Central memory CD4-positive, alpha-beta T cell (primary cell): ENCODE results near the gene WWOX.

Experiments
- DNase-seq: peaks from one replicate; pipeline ENCODE4 v3.0.0; 2022

The WWOX gene

DNA sequence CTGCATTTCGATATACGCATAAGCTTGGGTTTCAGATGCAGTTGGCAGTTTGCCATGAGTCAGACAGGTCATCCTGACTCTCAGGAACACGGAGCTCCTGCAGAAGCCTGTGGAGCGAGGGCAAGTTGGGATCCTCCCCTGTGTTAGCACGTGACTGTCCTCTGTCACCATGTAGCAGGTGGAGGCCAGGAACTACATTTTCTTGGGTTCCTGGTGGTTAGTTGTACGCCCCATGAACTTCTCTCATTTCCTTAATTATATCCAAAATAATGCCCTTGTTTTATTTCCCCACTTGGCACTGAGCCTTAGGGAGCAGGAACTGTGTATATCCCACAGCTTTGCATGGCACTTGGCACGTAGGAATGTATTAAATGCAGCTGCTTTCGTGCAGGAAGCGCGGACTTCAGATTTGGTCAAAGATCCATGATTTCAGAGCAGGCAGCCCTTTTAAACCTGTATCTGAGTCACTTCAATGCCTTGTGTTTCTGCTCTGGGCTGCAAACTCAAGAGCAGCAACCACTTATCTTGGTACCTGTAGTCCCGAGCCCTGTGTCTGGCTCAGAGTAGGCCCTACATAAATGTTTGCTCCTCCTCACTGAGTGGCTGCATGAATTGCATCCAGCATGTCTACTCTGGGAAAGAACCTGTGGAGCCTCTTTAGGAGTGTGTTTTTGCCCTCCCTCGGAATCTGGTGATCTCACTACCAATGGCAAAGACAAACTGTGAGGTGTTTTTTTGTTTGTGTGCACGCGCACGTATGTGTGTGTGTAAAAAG, 1072.7 kb downstream of the WWOX start:
- no peak for DNase-seq

- no peak for DNase-seq
Observed at GRCh38 chr16:79172976-79173500, 1073.6 kb downstream of the WWOX start.

GRCh38 chr16:79173919-79174318, 1074.5 kb downstream of the WWOX start:
- DNase-seq = no peak

DNA sequence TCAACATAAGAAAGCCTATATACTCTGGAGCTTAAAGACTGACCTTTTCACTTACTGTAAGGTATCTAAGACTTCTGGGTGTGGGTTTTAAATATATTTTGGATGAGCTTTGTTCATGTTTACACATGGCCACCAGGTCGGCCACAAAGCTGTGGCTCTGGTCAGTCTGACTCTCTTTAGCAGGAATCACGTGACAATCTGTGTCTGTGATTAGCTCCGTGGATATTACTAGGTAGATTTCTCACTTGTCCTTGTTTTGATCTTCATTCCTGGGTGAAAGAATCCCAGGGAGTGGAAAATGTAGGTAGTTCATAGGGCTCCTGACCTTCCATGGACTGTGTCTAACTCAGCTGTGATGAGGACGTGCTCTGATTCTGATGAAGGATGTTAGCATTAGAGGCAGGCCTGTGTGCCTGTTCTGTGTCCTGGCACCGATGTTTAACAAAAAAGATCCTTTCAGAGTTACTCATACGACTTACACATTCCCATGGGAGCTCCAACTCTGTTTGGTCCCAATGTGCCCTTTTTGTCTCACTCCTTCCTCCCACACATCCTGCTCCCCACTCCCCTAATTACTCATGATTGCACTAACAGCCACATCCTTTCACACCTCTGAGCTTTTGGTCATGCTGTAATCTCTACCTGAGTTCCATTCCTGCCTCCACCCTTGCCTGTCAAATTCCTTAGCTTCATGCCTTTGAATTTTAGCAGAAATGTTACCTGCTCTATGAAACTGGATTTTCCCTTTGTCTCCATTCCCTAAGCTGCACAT, 1076.0 kb downstream of the WWOX start:
- no peak for DNase-seq

- no peak for DNase-seq
Observed at GRCh38 chr16:79177018-79177417, 1077.6 kb downstream of the WWOX start.

GRCh38 chr16:79181419-79181818, 1082.0 kb downstream of the WWOX start:
- DNase-seq = no peak

GRCh38 chr16:79182616-79183015, 1083.2 kb downstream of the WWOX start:
- no peak for DNase-seq

GRCh38 chr16:79183571-79183970, 1084.1 kb downstream of the WWOX start:
- DNase-seq = no peak

GRCh38 chr16:79184464-79185030, 1085.1 kb downstream of the WWOX start:
- no peak for DNase-seq

- no peak for DNase-seq
Observed at GRCh38 chr16:79185711-79186110, 1086.3 kb downstream of the WWOX start.

GRCh38 chr16:79186196-79186595, 1086.7 kb downstream of the WWOX start:
- no peak for DNase-seq

DNA sequence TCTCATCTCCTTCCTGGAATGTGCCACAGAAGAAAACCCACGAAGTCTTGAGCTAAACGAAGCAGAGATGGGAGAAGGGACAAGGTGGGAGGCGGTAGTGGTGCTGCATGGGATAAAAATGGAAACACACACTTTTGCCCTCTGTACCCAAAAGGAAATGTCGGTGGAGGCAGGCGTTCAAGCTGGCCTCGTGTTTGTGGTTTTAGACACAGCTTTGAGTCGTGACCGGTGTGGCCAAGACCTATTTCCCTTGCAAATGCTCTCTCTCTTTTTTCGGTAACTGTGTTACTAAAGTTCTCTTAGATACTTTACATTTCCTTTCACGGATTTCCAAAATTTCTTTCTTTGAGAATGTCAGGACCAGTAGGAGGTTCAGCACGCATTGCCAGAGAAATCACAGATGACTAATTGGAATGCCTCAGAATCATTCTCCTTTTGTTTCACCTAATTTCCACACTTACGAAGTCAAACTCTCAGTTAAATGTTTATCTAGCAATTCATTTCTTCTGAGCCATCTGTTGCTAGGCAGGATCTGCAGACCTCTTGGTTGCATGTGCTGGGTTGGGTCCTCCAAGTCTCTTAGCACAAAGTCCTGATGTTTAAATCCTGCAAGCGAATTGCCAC, 1088.8 kb downstream of the WWOX start:
- DNase-seq = no peak

GRCh38 chr16:79188739-79189122, 1089.3 kb downstream of the WWOX start:
- no peak for DNase-seq

DNA sequence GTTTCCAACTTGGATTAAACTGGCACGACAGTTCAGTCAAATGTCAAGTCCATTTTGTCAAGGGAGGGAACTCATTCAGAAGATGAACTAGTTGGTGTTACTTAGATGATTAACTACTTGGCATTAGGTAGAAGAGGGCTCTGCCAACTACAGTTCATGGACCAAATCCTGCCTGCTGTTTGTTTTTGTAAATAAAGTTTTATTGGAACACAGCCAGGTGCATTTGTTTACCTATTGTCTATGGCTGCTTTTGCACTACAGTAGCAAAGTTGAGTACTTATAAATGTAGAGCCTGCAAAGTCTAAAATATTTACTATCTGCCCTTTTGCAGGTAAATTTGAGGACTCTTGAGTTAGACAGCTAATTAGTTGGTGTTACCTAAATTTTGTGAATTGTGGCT, 1091.1 kb downstream of the WWOX start:
- no peak for DNase-seq

- no peak for DNase-seq
Observed at GRCh38 chr16:79191933-79192332, 1092.5 kb downstream of the WWOX start.

DNA sequence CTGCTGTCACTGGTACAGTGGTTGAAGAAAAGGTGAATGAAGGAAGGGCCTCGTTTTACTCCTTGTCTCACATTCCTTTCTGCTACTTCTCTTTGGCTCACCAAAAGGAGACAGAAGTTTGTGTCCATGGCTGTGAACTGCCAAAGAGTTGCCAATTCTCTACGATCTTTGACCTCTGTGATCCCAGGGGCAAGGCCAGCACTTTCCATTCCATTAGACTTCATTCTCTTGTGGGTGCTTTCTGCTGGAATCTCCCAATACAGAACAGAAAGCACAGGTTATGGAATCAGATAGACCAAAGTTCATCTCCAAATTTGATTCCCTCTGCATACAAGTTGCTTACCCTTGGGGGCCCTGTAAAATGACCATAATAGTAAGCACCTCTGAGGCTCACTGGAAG, 1093.5 kb downstream of the WWOX start:
- DNase-seq = no peak

- no peak for DNase-seq
Observed at GRCh38 chr16:79194291-79194690, 1094.8 kb downstream of the WWOX start.

GRCh38 chr16:79195938-79196337, 1096.5 kb downstream of the WWOX start:
- DNase-seq = no peak

GRCh38 chr16:79201436-79201835, 1102.0 kb downstream of the WWOX start:
- DNase-seq = no peak

GRCh38 chr16:79202977-79203376, 1103.5 kb downstream of the WWOX start:
- DNase-seq = no peak

DNA sequence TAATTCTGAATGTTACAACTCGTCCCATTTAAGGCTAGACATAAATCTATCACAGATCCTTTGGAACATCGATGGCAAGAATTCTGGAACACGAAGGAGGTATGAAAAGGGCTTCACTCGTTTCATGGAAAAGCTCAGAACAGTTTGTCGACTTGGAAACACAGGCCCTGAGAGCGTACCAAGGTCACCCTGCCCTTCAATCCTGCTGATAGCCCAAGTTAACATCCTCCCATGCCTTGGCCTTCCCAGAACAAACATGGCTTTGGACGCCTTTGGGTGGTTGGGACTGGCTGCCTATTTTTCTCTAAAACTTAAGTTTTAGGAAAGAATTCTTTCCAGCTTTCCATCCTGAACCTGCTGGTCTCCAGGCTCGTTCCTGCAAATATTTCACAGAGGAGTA, 1105.0 kb downstream of the WWOX start:
- DNase-seq = no peak

DNA sequence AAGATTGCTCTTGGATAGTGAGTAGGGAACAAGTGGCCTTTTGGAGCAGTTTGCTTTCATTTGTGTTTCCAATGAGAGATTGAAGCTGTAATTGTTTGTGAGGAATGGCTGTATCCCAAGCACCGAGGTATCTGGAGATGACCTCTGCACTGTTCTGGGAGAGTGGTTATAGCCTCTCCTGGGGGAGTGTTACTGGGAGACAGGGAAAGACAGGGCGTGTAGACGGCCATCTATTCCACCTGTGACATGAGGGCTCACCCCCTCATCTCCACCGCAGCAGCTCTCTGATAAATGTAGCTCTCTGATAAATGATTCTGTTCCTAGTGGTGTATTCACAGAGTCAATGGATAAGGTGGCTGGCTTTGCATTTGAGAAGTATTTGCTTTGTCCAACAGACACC, 1107.4 kb downstream of the WWOX start:
- no peak for DNase-seq

GRCh38 chr16:79209308-79209707, 1109.9 kb downstream of the WWOX start:
- no peak for DNase-seq
